ENCODE measurements around the gene LMNA.

LMNA gene

GRCh38 chr1:156111355-156111962, 3.1 kb upstream of the LMNA start:
- H3K27me3 ChIP-seq (ENCODE audit: control insufficient read depth, low read length), result peaks cover 48% of the 10 kb centered on the region
- TF ChIP-seq CTCF (IDR thresholded peaks at IDR 0.05; ENCODE audit: low read depth, low read length, poor library complexity, severe bottlenecking) (no peak), EZH2phosphoT487 (IDR thresholded peaks at IDR 0.05; ENCODE audit: borderline replicate concordance, low read length) (no peak)
- 0 out of 2 replicates have a peak, but pooled peaks cover 3% of the 10 kb centered on the region for H4K20me1 ChIP-seq (ENCODE audit: control insufficient read depth, insufficient read depth, low read depth, low read length)
- peaks cover 19% of the 10 kb centered on the region for H3K4me1 ChIP-seq (ENCODE audit: control insufficient read depth, low read length)
- H3K4me3 ChIP-seq (ENCODE audit: low read length), result no peak overlapping the region
- H3K36me3 ChIP-seq (ENCODE audit: control insufficient read depth, low read length), result no peaks in the 10 kb centered on the region
- H3K9me2 ChIP-seq (replicated peaks; ENCODE audit: control insufficient read depth, low read length), result no peaks in the 10 kb centered on the region
- no peak overlapping the region for H3K27ac ChIP-seq (ENCODE audit: low read depth, low read length)
- H3K4me2 ChIP-seq (ENCODE audit: low read length), result no peak overlapping the region
- no peaks in the 10 kb centered on the region for H3K9me3 ChIP-seq (ENCODE audit: control insufficient read depth, insufficient read depth, low read length)
- no peaks in the 10 kb centered on the region for H3K79me2 ChIP-seq (ENCODE audit: control insufficient read depth, low read length)
- peaks cover 5% of the 10 kb centered on the region for H3F3A ChIP-seq (ENCODE audit: control insufficient read depth, insufficient read depth)

DNA sequence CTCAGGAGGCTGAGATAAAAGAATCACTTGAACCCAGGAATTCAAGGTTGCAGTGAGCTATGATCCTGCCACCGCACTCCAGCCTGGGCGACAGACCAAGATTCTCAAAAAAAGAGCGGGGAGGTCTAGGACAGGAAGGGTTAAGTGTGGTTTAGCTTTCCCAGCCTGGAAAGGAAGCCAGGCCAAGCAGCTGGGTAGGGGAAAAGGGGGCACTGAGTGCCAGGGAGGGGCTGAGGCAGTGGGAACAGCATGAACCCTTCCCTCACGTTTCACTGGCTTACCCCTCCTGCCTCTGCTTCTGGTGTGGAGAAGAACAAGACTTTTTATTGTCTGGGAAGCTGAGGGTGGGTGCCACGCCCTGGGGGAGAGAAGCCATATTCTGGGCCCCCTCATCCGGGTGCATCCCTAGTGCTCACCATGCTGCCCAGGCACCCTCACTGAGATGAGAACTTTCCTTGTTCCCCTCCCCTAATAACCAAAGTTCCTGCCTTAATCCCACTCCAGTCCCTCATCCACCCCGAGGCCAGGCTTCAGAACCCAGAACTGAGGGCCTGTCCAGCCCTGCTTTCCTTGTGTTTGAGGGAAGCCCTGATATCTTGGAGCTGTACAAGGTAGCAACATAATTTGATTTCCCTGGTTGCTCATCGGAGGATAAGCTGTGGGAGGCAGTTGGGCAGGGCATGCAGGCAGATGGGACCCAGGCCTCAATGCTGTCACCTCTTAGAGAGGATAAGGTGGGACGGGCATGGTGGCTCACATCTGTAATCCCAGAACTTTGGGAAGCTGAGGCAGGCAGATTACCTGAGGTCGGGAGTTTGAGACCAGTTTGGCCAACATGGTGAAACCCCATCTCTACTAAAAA, 2.0 kb upstream of the LMNA start:
- no peaks in the 10 kb centered on the region for H3F3A ChIP-seq (ENCODE audit: control insufficient read depth, insufficient read depth)
- H3K79me2 ChIP-seq (ENCODE audit: control insufficient read depth, low read length), result no peaks in the 10 kb centered on the region
- no peak overlapping the region for H3K4me2 ChIP-seq (ENCODE audit: low read length)
- no peaks in the 10 kb centered on the region for H3K9me3 ChIP-seq (ENCODE audit: control insufficient read depth, insufficient read depth, low read length)
- H3K4me1 ChIP-seq (ENCODE audit: control insufficient read depth, low read length), result peaks cover 11% of the 10 kb centered on the region
- H3K36me3 ChIP-seq (ENCODE audit: control insufficient read depth, low read length), result no peaks in the 10 kb centered on the region
- TF ChIP-seq CTCF (IDR thresholded peaks at IDR 0.05; ENCODE audit: low read depth, low read length, poor library complexity, severe bottlenecking), result no peak
- no peak for TF ChIP-seq EZH2phosphoT487 (IDR thresholded peaks at IDR 0.05; ENCODE audit: borderline replicate concordance, low read length)
- H3K27me3 ChIP-seq (ENCODE audit: control insufficient read depth, low read length), result peaks cover 49% of the 10 kb centered on the region
- 0 out of 2 replicates have a peak, but pooled peaks cover 3% of the 10 kb centered on the region for H4K20me1 ChIP-seq (ENCODE audit: control insufficient read depth, insufficient read depth, low read depth, low read length)
- no peak overlapping the region for H3K27ac ChIP-seq (ENCODE audit: low read depth, low read length)
- no peaks in the 10 kb centered on the region for H3K9me2 ChIP-seq (replicated peaks; ENCODE audit: control insufficient read depth, low read length)
- H3K4me3 ChIP-seq (ENCODE audit: low read length), result no peak overlapping the region

- Histone ChIP-seq H3K36me3 (ENCODE audit: control insufficient read depth, low read length) (no peaks in the 10 kb centered on the region), H3K4me2 (ENCODE audit: low read length) (no peak overlapping the region), H3K4me1 (ENCODE audit: control insufficient read depth, low read length) (peaks cover 11% of the 10 kb centered on the region), H3K27ac (ENCODE audit: low read depth, low read length) (no peak overlapping the region), H4K20me1 (ENCODE audit: control insufficient read depth, insufficient read depth, low read depth, low read length) (0 out of 2 replicates have a peak, but pooled peaks cover 3% of the 10 kb centered on the region), H3K9me2 (replicated peaks; ENCODE audit: control insufficient read depth, low read length) (no peaks in the 10 kb centered on the region), H3K4me3 (ENCODE audit: low read length) (no peak overlapping the region), H3F3A (ENCODE audit: control insufficient read depth, insufficient read depth) (no peaks in the 10 kb centered on the region), H3K9me3 (ENCODE audit: control insufficient read depth, insufficient read depth, low read length) (no peaks in the 10 kb centered on the region), H3K27me3 (ENCODE audit: control insufficient read depth, low read length) (peaks cover 49% of the 10 kb centered on the region), H3K79me2 (ENCODE audit: control insufficient read depth, low read length) (no peaks in the 10 kb centered on the region)
- no peak for TF ChIP-seq CTCF (IDR thresholded peaks at IDR 0.05; ENCODE audit: low read depth, low read length, poor library complexity, severe bottlenecking)
- no peak for TF ChIP-seq EZH2phosphoT487 (IDR thresholded peaks at IDR 0.05; ENCODE audit: borderline replicate concordance, low read length)
Observed at GRCh38 chr1:156113282-156113950, 1.1 kb upstream of the LMNA start.
